Vagina (tissue), 2 donors: ENCODE measurements around the gene TNIP3.

Experiments
- CTCF ChIP-seq, 3 experiments: fragments of 450-650 bp in 2 of 3; fragments of 200-600 bp in 1 of 3; sonication (generic) in 1 of 3; IDR thresholded peaks; one replicate each; pipeline ENCODE4 v1.5.1; 2017 to 2019; ENCODE audit warnings: antibody characterized with exemption in 3 of 3, mild to moderate bottlenecking in 2 of 3, moderate library complexity in 2 of 3
- POLR2A ChIP-seq, 2 donors: fragments of 450-650 bp; IDR thresholded peaks; one replicate each; pipeline ENCODE4 v1.6.1; 2017; ENCODE audit warnings: antibody characterized with exemption in 2 of 2, mild to moderate bottlenecking in 2 of 2, moderate library complexity in 2 of 2
- POLR2AphosphoS5 ChIP-seq, 2 donors: sonication (generic); formaldehyde crosslinking; IDR thresholded peaks; one replicate each; pipeline ENCODE4 v1.9.0; 2017; ENCODE audit warnings: antibody characterized with exemption in 2 of 2, mild to moderate bottlenecking in 2 of 2, low read depth in 1 of 2; ENCODE audit not compliant: insufficient read depth in 1 of 2

DNA sequence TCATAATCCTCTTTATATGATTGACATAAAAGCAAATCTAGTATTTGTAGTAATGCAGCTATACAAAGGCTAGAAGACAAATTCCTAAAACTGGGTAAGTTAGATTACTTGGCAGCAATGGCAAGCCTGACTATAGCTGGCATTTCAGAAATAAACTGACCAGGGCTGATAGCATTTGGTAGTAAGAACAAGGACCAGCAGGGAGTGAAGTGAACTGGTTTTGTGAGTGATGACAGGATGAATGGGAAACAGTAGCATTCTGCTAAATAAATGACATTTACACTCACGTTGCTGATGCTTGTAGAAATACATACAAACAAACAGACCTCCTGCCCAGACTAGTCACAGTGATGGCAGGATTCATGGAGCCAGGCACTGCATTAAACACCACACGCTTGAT lies 31.5 kb upstream of the TNIP3 start:
- TF ChIP-seq POLR2A (IDR thresholded peaks at IDR 0.05) (no peak), CTCF (IDR thresholded peaks at IDR 0.05) (no peak), POLR2AphosphoS5 (IDR thresholded peaks at IDR 0.05; ENCODE audit: insufficient read depth in 1 of 2, low read depth in 1 of 2) (no peak)
